PFSK-1 (cell line): ENCODE results near the gene NET1.

Experiments
- FOXP2 ChIP-seq: optimal IDR thresholded peaks from 2 replicates; pipeline ENCODE3; 2011; ENCODE audit warnings: borderline replicate concordance, control low read depth, inconsistent platforms; ENCODE audit not compliant: insufficient read depth; ENCODE audit errors: extremely low read length, extremely low read depth
- POLR2AphosphoS5 ChIP-seq: IDR thresholded peaks from 2 replicates; pipeline ENCODE4 v1.6.1; 2012; ENCODE audit warnings: low read depth, mild to moderate bottlenecking, control low read depth, low read length, moderate library complexity
- REST ChIP-seq, 2 experiments: IDR thresholded peaks; 2 replicates each; pipeline versions ENCODE4 v1.6.1 to v1.8.0; 2011 to 2012; ENCODE audit warnings: low read depth in 2 of 2, low read length in 2 of 2, control low read depth in 1 of 2, inconsistent platforms in 1 of 2, mild to moderate bottlenecking in 1 of 2, moderate library complexity in 1 of 2; ENCODE audit not compliant: insufficient read depth in 1 of 2
- SIN3A ChIP-seq: IDR thresholded peaks from 2 replicates; pipeline ENCODE4 v1.6.1; 2012; ENCODE audit warnings: mild to moderate bottlenecking, low read length, moderate library complexity, borderline replicate concordance; ENCODE audit not compliant: insufficient read depth
- TAF1 ChIP-seq: IDR thresholded peaks from 2 replicates; pipeline ENCODE4 v1.6.1; 2012; ENCODE audit warnings: low read length, control low read depth, borderline replicate concordance; ENCODE audit not compliant: insufficient read depth

Gene NET1

GRCh38 chr10:5481121-5481520 lies 68.8 kb downstream of the NET1 start:
- TF ChIP-seq SIN3A: no peak
- no peak for TF ChIP-seq REST (IDR thresholded peaks at IDR 0.05; ENCODE audit: insufficient read depth in 1 of 2, low read depth in 2 of 2, low read length in 2 of 2)
- no peak for TF ChIP-seq FOXP2
- TF ChIP-seq TAF1: no peak
- no peak for TF ChIP-seq POLR2AphosphoS5

- no peak for TF ChIP-seq TAF1
- TF ChIP-seq SIN3A: no peak
- TF ChIP-seq REST (IDR thresholded peaks at IDR 0.05; ENCODE audit: insufficient read depth in 1 of 2, low read depth in 2 of 2, low read length in 2 of 2): no peak
- TF ChIP-seq POLR2AphosphoS5: no peak
- TF ChIP-seq FOXP2: no peak
These were observed 69.7 kb downstream of the NET1 start for GRCh38 chr10:5482016-5482415.

- TF ChIP-seq REST (IDR thresholded peaks at IDR 0.05; ENCODE audit: insufficient read depth in 1 of 2, low read depth in 2 of 2, low read length in 2 of 2) (no peak), FOXP2 (no peak), TAF1 (no peak), SIN3A (no peak), POLR2AphosphoS5 (no peak)
These were observed 71.8 kb downstream of the NET1 start for GRCh38 chr10:5484205-5484604.

GRCh38 chr10:5485290-5485689 lies 72.9 kb downstream of the NET1 start:
- TF ChIP-seq REST (IDR thresholded peaks at IDR 0.05; ENCODE audit: insufficient read depth in 1 of 2, low read depth in 2 of 2, low read length in 2 of 2) (no peak), SIN3A (no peak), TAF1 (no peak), FOXP2 (no peak), POLR2AphosphoS5 (no peak)
